Astrocyte of the cerebellum (primary cell): Measurements from ENCODE around the gene ELMOD3.
A peak's percentile ranks its signal among the peaks of the same experiment; 100 is the strongest.

Experiments used
- DNase-seq: peaks from one replicate; pipeline ENCODE4 v3.0.0-alpha.2; 2011; ENCODE audit warnings: low read depth
- H3K4me3 ChIP-seq: 2 replicates; pipeline ENCODE4 v1.5.1; 2011; ENCODE audit warnings: mild to moderate bottlenecking, low read depth, low read length, moderate library complexity
- in situ Hi-C: cut with HindIII; loops from 2 replicates; pipeline ENCODE4 v1.10.0; 2017; ENCODE audit warnings: low sequenced_read_pairs
- TF ChIP-seq, protein P1 (sequence below): IDR thresholded peaks from 2 replicates; pipeline ENCODE4 v1.5.1; 2012; ENCODE audit warnings: low read length, low read depth, moderate library complexity, mild to moderate bottlenecking; ENCODE audit errors: missing control alignments

Gene ELMOD3

DNA sequence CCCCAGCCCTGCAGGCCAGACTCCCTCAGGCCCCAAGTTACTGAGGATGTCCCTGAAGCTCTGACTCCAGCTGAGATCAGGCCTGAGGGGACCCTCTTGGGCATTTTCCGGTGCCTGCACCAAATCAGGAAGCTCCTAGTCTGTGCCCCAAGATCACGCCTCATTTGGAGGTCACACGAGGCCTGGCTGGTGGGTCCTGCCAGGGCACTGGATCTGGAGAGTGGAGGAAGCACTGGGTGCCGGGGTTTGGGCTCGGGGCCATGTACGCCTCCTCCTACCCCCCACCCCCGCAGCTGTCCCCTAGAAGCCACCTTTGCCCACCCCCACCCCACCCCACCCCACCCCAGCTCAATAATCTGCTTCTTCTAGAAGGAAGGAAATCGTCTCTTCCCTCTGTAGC is 80.1 kb downstream of the ELMOD3 start:
- DNase-seq: no peak
- H3K4me3 ChIP-seq: no peak overlapping the region
- in situ Hi-C loops: no loop called here
- TF ChIP-seq, protein P1, sequence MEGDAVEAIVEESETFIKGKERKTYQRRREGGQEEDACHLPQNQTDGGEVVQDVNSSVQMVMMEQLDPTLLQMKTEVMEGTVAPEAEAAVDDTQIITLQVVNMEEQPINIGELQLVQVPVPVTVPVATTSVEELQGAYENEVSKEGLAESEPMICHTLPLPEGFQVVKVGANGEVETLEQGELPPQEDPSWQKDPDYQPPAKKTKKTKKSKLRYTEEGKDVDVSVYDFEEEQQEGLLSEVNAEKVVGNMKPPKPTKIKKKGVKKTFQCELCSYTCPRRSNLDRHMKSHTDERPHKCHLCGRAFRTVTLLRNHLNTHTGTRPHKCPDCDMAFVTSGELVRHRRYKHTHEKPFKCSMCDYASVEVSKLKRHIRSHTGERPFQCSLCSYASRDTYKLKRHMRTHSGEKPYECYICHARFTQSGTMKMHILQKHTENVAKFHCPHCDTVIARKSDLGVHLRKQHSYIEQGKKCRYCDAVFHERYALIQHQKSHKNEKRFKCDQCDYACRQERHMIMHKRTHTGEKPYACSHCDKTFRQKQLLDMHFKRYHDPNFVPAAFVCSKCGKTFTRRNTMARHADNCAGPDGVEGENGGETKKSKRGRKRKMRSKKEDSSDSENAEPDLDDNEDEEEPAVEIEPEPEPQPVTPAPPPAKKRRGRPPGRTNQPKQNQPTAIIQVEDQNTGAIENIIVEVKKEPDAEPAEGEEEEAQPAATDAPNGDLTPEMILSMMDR: no peak

DNA sequence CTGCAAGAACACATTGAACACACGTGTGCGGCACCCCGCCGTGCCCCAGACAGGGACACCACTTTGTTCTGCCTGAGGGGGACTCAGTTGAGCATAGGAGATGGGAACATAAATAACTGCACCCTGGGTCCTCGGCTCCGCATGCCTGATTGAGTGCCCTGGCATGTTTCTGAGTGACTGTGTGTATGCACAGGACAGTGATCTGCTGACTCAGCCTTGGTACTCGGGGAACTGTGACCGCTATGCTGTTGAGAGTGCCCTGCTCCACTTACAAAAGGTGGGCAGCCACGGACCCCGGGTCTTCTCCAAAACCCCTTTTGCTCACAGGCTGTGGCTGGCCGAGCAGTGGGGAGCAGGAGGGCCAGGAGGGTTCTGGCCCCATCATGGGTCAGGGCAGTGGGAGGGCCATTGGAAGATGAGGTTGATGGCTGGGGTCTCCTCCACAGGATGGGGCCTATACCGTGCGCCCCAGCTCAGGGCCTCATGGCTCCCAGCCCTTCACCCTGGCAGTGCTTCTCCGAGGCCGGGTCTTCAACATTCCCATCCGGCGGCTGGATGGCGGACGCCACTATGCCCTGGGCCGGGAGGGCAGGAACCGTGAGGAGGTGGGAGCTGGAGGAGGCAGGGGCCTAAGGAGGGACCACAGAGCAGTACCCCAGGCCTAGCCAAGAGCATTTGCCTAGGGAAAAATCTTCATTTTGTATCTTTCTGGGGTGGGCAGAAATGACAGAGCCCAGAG is 80.8 kb downstream of the ELMOD3 start:
- in situ Hi-C loops: no loop called here
- no peak overlapping the region for H3K4me3 ChIP-seq
- TF ChIP-seq, protein P1: no peak
- DNase-seq: no peak

DNA sequence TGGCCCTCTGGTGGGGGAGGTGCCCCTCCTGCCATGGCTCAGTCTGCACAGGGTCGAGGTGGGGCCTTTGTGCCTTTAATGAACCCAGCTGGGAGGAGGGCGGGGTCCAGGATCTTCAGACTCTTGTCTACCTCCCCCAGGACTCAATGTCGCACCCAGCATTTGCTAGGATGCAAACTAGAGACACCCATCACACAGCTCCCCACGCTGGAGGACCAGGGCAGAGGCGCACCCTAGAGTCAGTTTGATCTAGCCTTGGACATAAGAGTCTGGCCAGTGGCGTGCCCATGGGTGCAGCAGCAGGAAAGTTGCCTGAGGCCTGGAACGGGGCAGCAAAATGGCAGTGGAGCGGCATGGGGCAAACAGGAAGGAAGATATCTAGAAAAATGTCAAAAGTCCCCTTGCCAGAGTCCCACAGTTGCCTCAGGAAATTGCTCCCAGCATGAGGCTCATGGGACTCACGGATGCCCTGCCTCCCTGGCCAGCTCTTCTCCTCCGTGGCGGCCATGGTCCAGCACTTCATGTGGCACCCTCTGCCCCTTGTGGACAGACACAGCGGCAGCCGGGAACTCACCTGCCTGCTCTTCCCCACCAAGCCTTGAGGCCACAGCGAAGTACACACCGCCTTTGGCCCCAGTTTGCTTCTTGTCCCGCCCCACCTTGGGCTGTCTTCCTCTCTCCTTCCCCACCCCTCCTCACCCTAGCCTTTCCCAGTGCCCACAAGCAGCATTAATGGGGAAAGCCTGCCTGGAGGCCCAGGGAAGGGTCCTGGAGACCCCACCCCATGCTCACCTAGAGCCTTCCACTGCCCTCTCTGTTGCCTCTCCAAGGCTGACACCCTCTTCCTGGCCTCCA is 81.6 kb downstream of the ELMOD3 start:
- DNase-seq: no peak
- TF ChIP-seq, protein P1: no peak
- in situ Hi-C loops: no loop called here
- H3K4me3 ChIP-seq: no peak overlapping the region

DNA sequence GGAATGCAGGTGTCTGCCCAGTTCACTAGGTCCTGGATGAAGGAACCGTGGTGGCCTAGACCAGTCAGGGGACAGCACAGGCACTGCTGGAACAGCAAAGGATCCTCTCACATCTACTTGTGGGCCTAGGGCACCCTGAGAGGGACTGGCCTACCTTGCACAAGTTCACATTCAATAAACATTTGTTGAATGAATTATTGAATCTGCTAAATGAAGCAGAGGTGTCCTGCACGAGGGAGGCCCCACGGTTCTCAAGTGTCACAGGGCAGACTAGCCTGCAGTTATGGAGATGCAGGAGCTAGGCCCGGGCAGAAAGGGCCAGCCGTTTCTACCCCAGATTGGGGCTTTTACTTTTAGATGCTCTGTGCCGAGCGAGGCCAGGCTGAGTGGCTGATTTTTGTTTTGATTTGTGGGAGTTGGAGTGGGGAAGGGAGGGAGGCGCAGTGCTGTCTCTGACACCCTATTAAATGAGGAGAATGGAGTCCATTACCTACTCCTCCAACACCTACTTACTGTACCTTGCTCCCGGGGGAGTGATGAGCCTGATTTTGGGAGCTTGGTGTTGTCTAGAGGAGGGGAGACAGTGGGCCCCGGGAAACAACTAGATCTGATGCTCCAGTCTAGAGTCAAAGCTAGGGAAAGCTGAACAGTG is 82.4 kb downstream of the ELMOD3 start:
- no peak overlapping the region for H3K4me3 ChIP-seq
- in situ Hi-C loops: no loop called here
- no peak for DNase-seq
- TF ChIP-seq, protein P1: no peak

DNA sequence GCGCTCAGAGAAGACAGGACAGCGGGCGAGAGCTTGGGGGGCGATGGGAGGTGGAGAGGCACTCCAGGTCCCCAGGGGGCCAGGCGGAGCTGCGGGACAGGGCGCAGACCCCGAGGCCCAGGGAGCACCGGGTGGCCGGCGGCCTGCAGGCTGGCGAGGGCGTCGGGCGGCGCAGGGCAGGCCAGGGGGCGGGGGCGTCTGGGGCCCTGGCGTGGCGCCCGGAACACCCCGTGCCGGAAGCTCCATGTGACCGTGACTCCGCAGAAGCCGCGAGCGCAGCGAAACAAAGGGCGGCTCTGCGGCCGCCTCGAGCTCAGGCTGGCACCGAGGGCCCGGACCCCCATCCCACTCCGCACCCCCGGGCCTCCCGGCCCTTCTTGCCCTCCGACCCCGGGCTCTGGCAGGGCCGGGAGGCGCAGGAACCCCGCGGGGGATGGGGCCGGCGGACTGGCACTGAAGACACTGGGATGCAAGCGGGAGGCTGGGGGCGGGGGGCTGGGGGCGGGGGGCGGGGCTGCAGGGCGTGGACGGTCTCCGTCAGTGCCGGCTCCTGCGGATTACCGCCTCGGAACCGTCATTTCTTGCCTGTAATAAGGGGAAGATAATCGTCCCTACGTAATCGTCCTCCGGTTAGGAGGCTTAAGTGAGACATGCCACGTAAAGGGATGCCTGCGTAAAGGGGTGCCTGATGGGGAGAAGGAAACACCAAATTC is 83.1 kb downstream of the ELMOD3 start:
- in situ Hi-C loops: no loop called here
- TF ChIP-seq, protein P1: no peak
- DNase-seq: no peak
- peak overlapping the region; percentile 23 for H3K4me3 ChIP-seq
